ENCODE measurements around the gene ZNF521. TPM values are rescaled to one million over a fixed set of nuclear protein-coding genes. Genes with fewer than 3 reads are reported as not detected.

Gene ZNF521
- total and polyA plus RNA-seq, 3 experiments from 2014 or later, result not detected

DNA sequence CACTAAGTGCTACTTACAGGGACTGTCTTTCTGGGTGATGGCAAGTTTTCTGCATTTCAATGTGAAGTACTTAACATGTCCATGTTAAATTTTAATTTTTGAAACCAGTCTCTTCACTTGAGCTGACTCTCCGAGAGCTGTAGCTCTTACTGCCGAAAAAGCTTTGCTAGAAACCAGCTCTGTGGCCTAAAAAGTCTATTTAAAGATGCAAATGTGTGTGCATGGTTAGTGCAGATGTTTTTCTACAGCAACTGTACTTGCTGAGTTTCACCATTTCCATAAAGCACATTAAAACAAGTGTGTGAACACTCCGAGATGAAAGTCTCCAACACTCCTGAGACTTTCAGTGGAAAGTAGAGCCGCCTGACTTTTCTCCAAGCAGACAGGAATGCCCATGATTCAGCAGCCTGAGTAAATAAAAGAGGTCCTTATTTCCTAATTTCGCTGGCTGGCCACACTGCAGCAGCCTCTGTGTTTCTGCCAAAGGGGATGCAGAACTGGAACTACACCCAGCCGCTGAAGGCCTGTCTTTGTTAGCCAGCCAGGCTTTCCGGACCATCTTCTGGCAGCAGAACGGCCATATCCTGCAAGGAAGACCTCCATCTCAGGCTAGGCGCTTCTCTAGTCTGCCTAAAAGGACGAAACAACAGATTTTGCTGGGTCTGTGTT is 121.2 kb downstream of the ZNF521 start:
- DNase-seq, result no peak
- H3K27me3 Mint-ChIP-seq, result peaks cover 0 to 4% of the 10 kb centered on the region in 2 donors
- ChIA-PET CTCF (no interaction called here), POLR2A (no interaction called here)
- no peak overlapping the region for H3K4me3 ChIP-seq (ENCODE audit: low read length)
- no peaks in the 10 kb centered on the region for H3K36me3 ChIP-seq (ENCODE audit: insufficient read depth, low read length)
- no peaks in the 10 kb centered on the region for H3K27me3 ChIP-seq (ENCODE audit: insufficient read depth, low read length, poor library complexity, severe bottlenecking)
- peaks cover 0 to 4% (median 0%) of the 10 kb centered on the region in 5 donors for H3K9me3 Mint-ChIP-seq
- H3K36me3 Mint-ChIP-seq, result no peaks in the 10 kb centered on the region
- no peak overlapping the region for H3K4me3 Mint-ChIP-seq
- no peak overlapping the region for H3K27ac Mint-ChIP-seq
- H3K4me1 Mint-ChIP-seq, result no peaks in the 10 kb centered on the region
- H3K9me3 ChIP-seq (ENCODE audit: low read length), result no peaks in the 10 kb centered on the region
- H3K4me1 ChIP-seq (ENCODE audit: insufficient read depth, low read length), result no peaks in the 10 kb centered on the region
- H3K27ac ChIP-seq (ENCODE audit: low read depth, low read length), result no peak overlapping the region

DNA sequence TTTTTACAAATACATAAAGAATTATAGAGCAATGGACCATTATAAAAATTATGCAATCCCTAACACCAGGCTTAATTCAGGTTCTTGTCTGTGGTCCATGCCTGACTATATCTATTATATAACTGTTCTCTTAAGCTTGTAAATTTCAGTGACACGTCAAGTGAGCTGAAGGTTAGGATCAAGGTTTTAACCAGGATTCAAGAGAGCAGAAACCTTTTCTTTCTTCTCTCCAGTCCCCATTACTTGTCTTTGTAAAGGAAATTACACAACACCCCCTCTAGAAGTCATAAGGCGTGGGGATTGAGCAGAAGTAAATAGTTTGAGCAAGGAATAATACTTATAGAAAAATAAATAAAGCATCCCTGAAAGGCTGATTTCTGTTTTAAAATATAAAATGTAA is 122.0 kb downstream of the ZNF521 start:
- H3K4me3 ChIP-seq (ENCODE audit: low read length), result no peak overlapping the region
- no peaks in the 10 kb centered on the region for H3K36me3 Mint-ChIP-seq
- no peak overlapping the region for H3K27ac ChIP-seq (ENCODE audit: low read depth, low read length)
- DNase-seq, result no peak
- H3K4me3 Mint-ChIP-seq, result no peak overlapping the region
- H3K9me3 ChIP-seq (ENCODE audit: low read length), result no peaks in the 10 kb centered on the region
- no peaks in the 10 kb centered on the region for H3K27me3 ChIP-seq (ENCODE audit: insufficient read depth, low read length, poor library complexity, severe bottlenecking)
- no peak overlapping the region for H3K27ac Mint-ChIP-seq
- peaks cover 0 to 4% (median 0%) of the 10 kb centered on the region in 5 donors for H3K9me3 Mint-ChIP-seq
- H3K36me3 ChIP-seq (ENCODE audit: insufficient read depth, low read length), result no peaks in the 10 kb centered on the region
- no peaks in the 10 kb centered on the region for H3K4me1 Mint-ChIP-seq
- CTCF ChIA-PET, result no interaction called here
- POLR2A ChIA-PET, result no interaction called here
- no peaks in the 10 kb centered on the region for H3K4me1 ChIP-seq (ENCODE audit: insufficient read depth, low read length)
- peaks cover 0 to 4% of the 10 kb centered on the region in 2 donors for H3K27me3 Mint-ChIP-seq

DNA sequence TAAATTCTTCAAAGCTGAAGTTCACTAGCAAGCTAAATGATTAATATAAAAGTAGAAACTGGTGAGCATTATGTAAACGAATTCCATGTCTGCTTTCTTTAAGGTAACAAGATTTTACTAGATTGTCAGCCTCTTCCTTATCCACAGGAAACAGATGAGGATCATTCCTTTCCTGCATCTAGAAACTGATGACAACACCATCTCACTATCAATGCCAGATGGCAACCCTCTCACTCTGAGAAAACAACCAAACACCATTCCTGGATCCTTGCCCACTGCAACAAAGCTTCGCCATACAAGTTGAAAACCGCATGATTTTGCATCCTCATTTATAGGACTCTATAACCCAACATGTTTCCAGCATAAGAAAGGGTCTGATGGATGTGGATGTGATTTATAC is 122.9 kb downstream of the ZNF521 start:
- Mint-ChIP-seq H3K4me1 (no peaks in the 10 kb centered on the region), H3K4me3 (no peak overlapping the region), H3K27ac (no peak overlapping the region), H3K36me3 (no peaks in the 10 kb centered on the region), H3K9me3 (peaks cover 0 to 5% (median 0%) of the 10 kb centered on the region in 5 donors), H3K27me3 (peaks cover 0 to 4% of the 10 kb centered on the region in 2 donors)
- Histone ChIP-seq H3K27me3 (ENCODE audit: insufficient read depth, low read length, poor library complexity, severe bottlenecking) (no peaks in the 10 kb centered on the region), H3K9me3 (ENCODE audit: low read length) (no peaks in the 10 kb centered on the region), H3K4me3 (ENCODE audit: low read length) (no peak overlapping the region), H3K36me3 (ENCODE audit: insufficient read depth, low read length) (no peaks in the 10 kb centered on the region), H3K4me1 (ENCODE audit: insufficient read depth, low read length) (no peaks in the 10 kb centered on the region), H3K27ac (ENCODE audit: low read depth, low read length) (no peak overlapping the region)
- no peak for DNase-seq
- ChIA-PET POLR2A (no interaction called here), CTCF (no interaction called here)

DNA sequence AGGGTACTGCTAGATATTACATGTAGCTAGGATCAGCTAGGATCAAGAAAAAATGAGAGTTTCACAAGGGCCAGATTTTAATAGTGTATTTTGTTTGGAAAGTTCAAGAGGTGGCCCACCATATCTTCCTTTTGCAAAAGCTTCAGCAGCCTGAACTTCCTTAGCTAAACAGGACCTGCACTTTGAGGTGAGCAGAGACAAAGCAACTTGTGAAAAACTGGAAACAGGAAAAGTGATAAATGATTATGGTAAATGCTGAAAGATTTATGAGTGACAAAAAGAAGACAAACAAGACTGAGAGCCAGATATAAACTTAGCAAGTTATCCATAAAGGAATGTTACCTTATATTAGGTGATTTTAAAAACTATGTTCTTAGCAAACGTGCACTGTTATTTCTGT is 123.6 kb downstream of the ZNF521 start:
- Mint-ChIP-seq H3K27me3 (peaks cover 0 to 4% of the 10 kb centered on the region in 2 donors), H3K4me1 (no peaks in the 10 kb centered on the region), H3K27ac (no peak overlapping the region), H3K4me3 (no peak overlapping the region), H3K9me3 (peaks cover 0 to 5% (median 1%) of the 10 kb centered on the region in 5 donors), H3K36me3 (no peaks in the 10 kb centered on the region)
- H3K4me3 ChIP-seq (ENCODE audit: low read length), result no peak overlapping the region
- no peaks in the 10 kb centered on the region for H3K27me3 ChIP-seq (ENCODE audit: insufficient read depth, low read length, poor library complexity, severe bottlenecking)
- H3K27ac ChIP-seq (ENCODE audit: low read depth, low read length), result no peak overlapping the region
- H3K4me1 ChIP-seq (ENCODE audit: insufficient read depth, low read length), result no peaks in the 10 kb centered on the region
- H3K36me3 ChIP-seq (ENCODE audit: insufficient read depth, low read length), result no peaks in the 10 kb centered on the region
- ChIA-PET POLR2A (no interaction called here), CTCF (no interaction called here)
- no peaks in the 10 kb centered on the region for H3K9me3 ChIP-seq (ENCODE audit: low read length)
- DNase-seq, result no peak

DNA sequence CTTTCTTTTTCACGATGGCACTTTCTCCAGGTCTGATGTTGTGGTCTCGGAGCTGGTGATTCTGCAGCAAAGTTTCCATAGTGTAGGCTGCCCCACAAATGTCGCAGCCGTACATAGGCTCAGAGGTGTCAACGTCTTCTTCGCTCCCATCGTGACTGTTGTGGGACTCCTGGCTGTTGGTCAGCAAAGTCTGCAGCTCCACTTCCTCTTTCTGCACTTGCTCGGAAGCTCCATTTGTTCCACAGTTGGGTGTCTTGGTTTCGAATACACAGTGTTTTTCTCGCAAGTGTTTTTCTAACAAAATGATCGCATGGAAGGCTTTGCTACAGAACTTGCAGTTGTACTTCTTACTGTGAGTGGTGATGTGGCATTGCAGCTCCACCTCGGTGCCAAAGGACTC is 126.8 kb downstream of the ZNF521 start:
- Mint-ChIP-seq H3K4me3 (no peak overlapping the region), H3K27ac (no peak overlapping the region), H3K9me3 (peaks cover 0 to 3% (median 2%) of the 10 kb centered on the region in 5 donors), H3K27me3 (peaks cover 0 to 4% of the 10 kb centered on the region in 2 donors), H3K4me1 (no peaks in the 10 kb centered on the region), H3K36me3 (no peaks in the 10 kb centered on the region)
- no peaks in the 10 kb centered on the region for H3K4me1 ChIP-seq (ENCODE audit: insufficient read depth, low read length)
- H3K27me3 ChIP-seq (ENCODE audit: insufficient read depth, low read length, poor library complexity, severe bottlenecking), result no peaks in the 10 kb centered on the region
- CTCF ChIA-PET, result no interaction called here
- no peak overlapping the region for H3K27ac ChIP-seq (ENCODE audit: low read depth, low read length)
- H3K36me3 ChIP-seq (ENCODE audit: insufficient read depth, low read length), result no peaks in the 10 kb centered on the region
- no peak overlapping the region for H3K4me3 ChIP-seq (ENCODE audit: low read length)
- DNase-seq, result no peak
- H3K9me3 ChIP-seq (ENCODE audit: low read length), result no peaks in the 10 kb centered on the region
- POLR2A ChIA-PET, result no interaction called here

DNA sequence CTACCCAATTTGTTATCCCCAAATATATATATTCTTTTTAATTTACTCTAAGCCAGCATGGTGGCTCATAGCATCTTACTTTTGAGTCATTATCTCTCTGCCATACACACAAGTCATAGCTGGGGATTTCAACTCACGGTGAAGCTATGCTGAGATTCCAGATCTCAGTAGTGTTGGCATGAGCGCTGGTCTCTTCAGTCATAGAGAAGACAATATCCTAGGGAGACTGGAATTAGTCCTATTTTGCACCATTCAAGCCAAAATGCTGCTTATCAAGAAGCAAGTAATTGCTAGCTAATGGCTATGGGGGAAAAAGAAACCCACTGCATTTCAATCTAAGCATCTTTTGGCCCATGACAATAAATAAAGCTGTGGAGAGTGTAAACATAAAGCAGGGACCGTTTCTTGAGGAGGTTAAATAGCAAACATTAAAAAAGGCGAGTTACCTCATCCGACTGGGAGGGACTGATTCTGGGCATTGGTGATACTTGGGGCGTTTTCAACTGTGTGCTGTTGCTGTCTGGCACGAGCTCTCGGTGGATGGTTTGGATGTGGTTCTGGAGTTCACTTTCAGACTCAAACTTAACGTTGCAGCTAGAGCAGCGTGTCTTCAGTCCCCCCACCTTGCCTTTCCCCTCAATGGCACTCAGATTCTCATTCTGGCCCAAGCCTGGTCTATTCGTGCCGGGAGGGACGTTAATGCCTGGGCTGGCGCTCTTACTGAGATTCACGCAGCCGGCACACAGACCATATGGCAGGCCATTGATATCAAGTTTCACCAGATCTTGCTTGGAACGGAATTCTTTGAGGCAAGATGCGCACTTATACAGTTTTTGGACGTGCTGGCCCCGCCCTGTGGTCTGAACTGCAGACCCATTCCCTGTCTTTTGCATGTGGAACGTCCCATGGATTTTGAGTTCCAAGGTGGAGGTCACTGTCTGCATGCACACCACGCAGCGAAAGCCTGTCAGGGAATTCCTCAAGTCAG is 127.8 kb downstream of the ZNF521 start:
- H3K9me3 ChIP-seq (ENCODE audit: low read length), result no peaks in the 10 kb centered on the region
- CTCF ChIA-PET, result no interaction called here
- no peak overlapping the region for H3K4me3 ChIP-seq (ENCODE audit: low read length)
- H3K4me3 Mint-ChIP-seq, result no peak overlapping the region
- H3K27me3 ChIP-seq (ENCODE audit: insufficient read depth, low read length, poor library complexity, severe bottlenecking), result no peaks in the 10 kb centered on the region
- no peaks in the 10 kb centered on the region for H3K4me1 ChIP-seq (ENCODE audit: insufficient read depth, low read length)
- peaks cover 0 to 2% of the 10 kb centered on the region in 2 donors for H3K27me3 Mint-ChIP-seq
- H3K4me1 Mint-ChIP-seq, result no peaks in the 10 kb centered on the region
- no peaks in the 10 kb centered on the region for H3K36me3 ChIP-seq (ENCODE audit: insufficient read depth, low read length)
- DNase-seq, result no peak
- H3K9me3 Mint-ChIP-seq, result peaks cover 0 to 4% (median 2%) of the 10 kb centered on the region in 5 donors
- no peak overlapping the region for H3K27ac Mint-ChIP-seq
- no peaks in the 10 kb centered on the region for H3K36me3 Mint-ChIP-seq
- POLR2A ChIA-PET, result no interaction called here
- no peak overlapping the region for H3K27ac ChIP-seq (ENCODE audit: low read depth, low read length)

DNA sequence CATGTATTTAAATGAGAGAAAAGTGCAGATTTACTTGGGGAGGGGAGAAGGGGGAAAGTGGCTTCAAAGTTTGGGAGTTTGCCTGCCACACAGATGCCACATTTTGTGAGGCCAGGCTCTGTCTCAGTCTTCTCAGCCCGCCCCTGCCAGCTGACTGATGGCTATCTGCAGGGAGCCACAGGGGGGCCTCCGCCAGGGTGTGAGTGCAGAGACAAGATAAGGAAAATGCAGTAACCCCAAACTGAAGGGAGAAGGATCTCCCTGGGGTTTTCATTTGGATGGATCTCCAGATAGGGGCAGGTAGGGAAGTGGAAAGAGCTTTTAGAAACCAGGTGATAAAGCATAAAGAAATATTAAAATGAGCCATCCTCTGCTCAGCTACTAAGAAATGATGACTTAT is 128.8 kb downstream of the ZNF521 start:
- no peaks in the 10 kb centered on the region for H3K27me3 ChIP-seq (ENCODE audit: insufficient read depth, low read length, poor library complexity, severe bottlenecking)
- Mint-ChIP-seq H3K9me3 (peaks cover 0 to 4% (median 2%) of the 10 kb centered on the region in 5 donors), H3K27me3 (no peaks in the 10 kb centered on the region), H3K27ac (no peak overlapping the region), H3K36me3 (no peaks in the 10 kb centered on the region), H3K4me1 (no peaks in the 10 kb centered on the region), H3K4me3 (no peak overlapping the region)
- no peak for DNase-seq
- ChIA-PET POLR2A (no interaction called here), CTCF (no interaction called here)
- H3K27ac ChIP-seq (ENCODE audit: low read depth, low read length), result no peak overlapping the region
- no peaks in the 10 kb centered on the region for H3K36me3 ChIP-seq (ENCODE audit: insufficient read depth, low read length)
- no peaks in the 10 kb centered on the region for H3K4me1 ChIP-seq (ENCODE audit: insufficient read depth, low read length)
- H3K4me3 ChIP-seq (ENCODE audit: low read length), result no peak overlapping the region
- no peaks in the 10 kb centered on the region for H3K9me3 ChIP-seq (ENCODE audit: low read length)

DNA sequence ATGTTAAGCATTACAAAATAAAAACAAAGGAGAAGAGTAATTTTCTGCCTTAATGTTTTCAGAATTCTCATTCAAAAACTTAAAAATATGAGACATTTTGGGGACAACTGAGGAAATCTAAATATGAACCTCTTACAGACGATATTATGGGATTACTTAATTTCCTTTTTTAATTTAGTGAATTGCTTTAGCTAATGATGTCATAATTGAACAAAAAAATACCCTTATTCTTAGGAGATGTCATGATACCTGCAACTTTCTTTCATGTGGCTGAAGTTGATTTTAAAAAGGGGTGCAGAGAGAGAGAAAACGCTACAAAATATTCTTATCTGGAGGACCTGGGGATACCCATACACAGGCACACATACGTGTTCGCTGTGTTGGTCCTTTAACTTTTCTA is 129.3 kb downstream of the ZNF521 start:
- ChIA-PET POLR2A (no interaction called here), CTCF (no interaction called here)
- Mint-ChIP-seq H3K4me3 (no peak overlapping the region), H3K27me3 (no peaks in the 10 kb centered on the region), H3K27ac (no peak overlapping the region), H3K4me1 (no peaks in the 10 kb centered on the region), H3K36me3 (no peaks in the 10 kb centered on the region), H3K9me3 (peaks cover 2 to 4% (median 3%) of the 10 kb centered on the region in 5 donors)
- Histone ChIP-seq H3K27me3 (ENCODE audit: insufficient read depth, low read length, poor library complexity, severe bottlenecking) (no peaks in the 10 kb centered on the region), H3K4me3 (ENCODE audit: low read length) (no peak overlapping the region), H3K4me1 (ENCODE audit: insufficient read depth, low read length) (no peaks in the 10 kb centered on the region), H3K27ac (ENCODE audit: low read depth, low read length) (no peak overlapping the region), H3K36me3 (ENCODE audit: insufficient read depth, low read length) (no peaks in the 10 kb centered on the region), H3K9me3 (ENCODE audit: low read length) (no peaks in the 10 kb centered on the region)
- DNase-seq, result no peak

Data from CD8-positive, alpha-beta memory T cell (primary cell).